OCI-LY1 (cell line): ENCODE results near the gene EML4.

Source experiments
- EZH2 ChIP-seq: fragments of 200-600 bp; sonication (generic), shearing (Covaris generic); IDR thresholded peaks from 2 replicates; pipeline ENCODE4 v1.8.0; 2017; ENCODE audit warnings: borderline replicate concordance, mixed run types, mild to moderate bottlenecking, antibody characterized with exemption, low read length, moderate library complexity, mixed read lengths
- TF ChIP-seq, protein P1 (sequence below): fragments of 200-600 bp; sonication (generic), shearing (Covaris generic); IDR thresholded peaks from 2 replicates; pipeline ENCODE4 v1.5.1; 2017; ENCODE audit warnings: mild to moderate bottlenecking, antibody characterized with exemption, low read length, moderate library complexity, mixed read lengths

DNA sequence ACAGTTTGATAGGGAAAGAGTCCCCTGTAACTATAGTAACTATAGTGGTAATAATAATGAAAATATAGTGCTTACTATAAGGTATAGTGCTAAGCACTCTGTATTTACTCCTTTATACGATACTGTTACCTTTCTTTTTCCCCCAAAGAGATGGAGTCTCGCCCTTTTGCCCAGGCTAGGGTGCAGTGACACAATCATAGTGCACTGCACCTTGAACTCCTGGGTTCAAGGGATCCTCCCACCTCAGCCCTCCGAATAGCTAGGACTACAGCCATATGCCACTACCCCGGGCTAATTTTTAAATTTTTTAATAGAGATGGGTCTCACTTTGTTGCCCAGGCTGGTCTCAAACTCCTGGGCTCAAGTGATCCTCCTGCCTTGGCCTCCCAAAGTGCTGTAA lies 34.6 kb downstream of the EML4 start:
- TF ChIP-seq, protein P1, sequence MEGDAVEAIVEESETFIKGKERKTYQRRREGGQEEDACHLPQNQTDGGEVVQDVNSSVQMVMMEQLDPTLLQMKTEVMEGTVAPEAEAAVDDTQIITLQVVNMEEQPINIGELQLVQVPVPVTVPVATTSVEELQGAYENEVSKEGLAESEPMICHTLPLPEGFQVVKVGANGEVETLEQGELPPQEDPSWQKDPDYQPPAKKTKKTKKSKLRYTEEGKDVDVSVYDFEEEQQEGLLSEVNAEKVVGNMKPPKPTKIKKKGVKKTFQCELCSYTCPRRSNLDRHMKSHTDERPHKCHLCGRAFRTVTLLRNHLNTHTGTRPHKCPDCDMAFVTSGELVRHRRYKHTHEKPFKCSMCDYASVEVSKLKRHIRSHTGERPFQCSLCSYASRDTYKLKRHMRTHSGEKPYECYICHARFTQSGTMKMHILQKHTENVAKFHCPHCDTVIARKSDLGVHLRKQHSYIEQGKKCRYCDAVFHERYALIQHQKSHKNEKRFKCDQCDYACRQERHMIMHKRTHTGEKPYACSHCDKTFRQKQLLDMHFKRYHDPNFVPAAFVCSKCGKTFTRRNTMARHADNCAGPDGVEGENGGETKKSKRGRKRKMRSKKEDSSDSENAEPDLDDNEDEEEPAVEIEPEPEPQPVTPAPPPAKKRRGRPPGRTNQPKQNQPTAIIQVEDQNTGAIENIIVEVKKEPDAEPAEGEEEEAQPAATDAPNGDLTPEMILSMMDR = no peak
- no peak for TF ChIP-seq EZH2
